Smooth muscle cell (in vitro differentiated cells): ENCODE results near the gene IL36B. TPM values are rescaled to one million over a fixed set of nuclear protein-coding genes. Genes with fewer than 3 reads are reported as not detected.

ENCODE experiments used
- DNase-seq: peaks from one replicate; lab custom pipeline; 2025; ENCODE audit not compliant: unreplicated experiment; lab: John Stamatoyannopoulos, UW
- H2AFZ ChIP-seq: fragments of 200-600 bp; sonication (generic); 2 replicates; pipeline ENCODE4 v1.6.0; 2016; ENCODE audit warnings: antibody characterized with exemption, low read depth, mild to moderate bottlenecking
- H3F3A ChIP-seq: fragments of 200-600 bp; sonication (generic); 2 replicates; pipeline ENCODE4 v1.6.0; 2017; ENCODE audit warnings: antibody characterized with exemption, low read depth
- H3K27ac ChIP-seq: fragments of 200-600 bp; sonication (generic); 2 replicates; pipeline ENCODE4 v1.5.1; 2016; ENCODE audit warnings: low read depth, mild to moderate bottlenecking
- H3K27me3 ChIP-seq: fragments of 200-600 bp; sonication (generic); 2 replicates; pipeline ENCODE4 v1.6.1; 2016; ENCODE audit warnings: low read depth, mild to moderate bottlenecking
- H3K36me3 ChIP-seq: fragments of 200-600 bp; sonication (generic); 2 replicates; pipeline ENCODE4 v1.5.1; 2016; ENCODE audit warnings: low read depth
- H3K4me1 ChIP-seq: fragments of 200-600 bp; sonication (generic); 2 replicates; pipeline ENCODE4 v1.5.1; 2016; ENCODE audit warnings: low read depth
- H3K4me2 ChIP-seq: fragments of 200-600 bp; sonication (generic); 2 replicates; pipeline ENCODE4 v1.6.0; 2016; ENCODE audit warnings: mild to moderate bottlenecking
- H3K4me3 ChIP-seq: fragments of 200-600 bp; sonication (generic); 2 replicates; pipeline ENCODE4 v1.5.1; 2016; ENCODE audit warnings: mild to moderate bottlenecking
- H3K79me2 ChIP-seq: fragments of 200-600 bp; sonication (generic); 2 replicates; pipeline ENCODE4 v1.6.0; 2016; ENCODE audit warnings: low read depth, mild to moderate bottlenecking
- H3K9ac ChIP-seq: fragments of 200-600 bp; sonication (generic); 2 replicates; pipeline ENCODE4 v1.6.0; 2016; ENCODE audit warnings: low read depth
- H3K9me3 ChIP-seq: fragments of 200-600 bp; sonication (generic); replicated peaks from 2 replicates; pipeline ENCODE4 v1.5.1; 2016; ENCODE audit warnings: low read depth
- H4K20me1 ChIP-seq: fragments of 200-600 bp; sonication (generic); 2 replicates; pipeline ENCODE4 v1.6.0; 2016; ENCODE audit warnings: low read depth
- WGBS: methylation state at CpG from one replicate; pipeline ENCODE4 v1.1.7; 2016; ENCODE audit warnings: low lambda C conversion rate; 5-methylcytosine and 5-hydroxymethylcytosine counted together
- polyA plus RNA-seq: library from polyadenylated mRNA; unstranded; fragments of >200 nt; fragmentation: Nextera tagmentation; extraction: Ambion mirVana; gene quantifications from 2 replicates; pipeline ENCODE4 v1.2.1, GENCODE V29; 2016
- total RNA-seq: library from RNA; depleted of rRNA; stranded (reverse); fragments of >200 nt; gene quantifications from 2 replicates; pipeline ENCODE4 v1.2.3, GENCODE V29; 2014
- TF ChIP-seq, protein P1 (sequence below): fragments of 200-600 bp; sonication (generic); IDR thresholded peaks from 2 replicates; pipeline ENCODE4 v1.5.1; 2017; ENCODE audit warnings: borderline replicate concordance, mild to moderate bottlenecking, antibody characterized with exemption; ENCODE audit not compliant: insufficient read depth, poor library complexity, severe bottlenecking

IL36B gene
- total and polyA plus RNA-seq, 2 experiments from 2014 or later: not detected

DNA sequence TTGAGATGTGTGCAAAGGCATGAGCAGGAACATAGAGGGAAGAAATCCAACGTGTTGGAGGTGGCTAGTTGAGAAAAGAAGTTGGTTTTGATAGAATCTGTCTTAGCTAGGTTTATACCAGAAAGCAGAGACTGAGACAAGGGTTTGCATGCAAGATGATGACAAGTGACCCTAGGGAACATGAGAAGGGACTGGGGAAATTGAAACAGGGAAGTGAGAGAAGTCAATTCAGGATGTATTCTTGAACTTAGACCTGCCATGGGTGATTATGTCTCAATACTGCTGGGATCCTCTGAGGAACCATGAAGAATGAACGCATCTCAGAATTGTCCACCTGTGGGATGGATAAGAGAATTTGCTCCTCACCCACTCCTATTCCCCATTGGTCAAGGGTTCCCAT is 26.9 kb downstream of the IL36B start:
- H3K36me3 ChIP-seq: no peaks in the 10 kb centered on the region
- H3K4me1 ChIP-seq: no peaks in the 10 kb centered on the region
- no peaks in the 10 kb centered on the region for H3K79me2 ChIP-seq
- no peak overlapping the region for H3K9ac ChIP-seq
- no peak overlapping the region for H3K4me2 ChIP-seq
- no peaks in the 10 kb centered on the region for H4K20me1 ChIP-seq
- peaks cover 89% of the 10 kb centered on the region for H3K27me3 ChIP-seq
- TF ChIP-seq, protein P1, sequence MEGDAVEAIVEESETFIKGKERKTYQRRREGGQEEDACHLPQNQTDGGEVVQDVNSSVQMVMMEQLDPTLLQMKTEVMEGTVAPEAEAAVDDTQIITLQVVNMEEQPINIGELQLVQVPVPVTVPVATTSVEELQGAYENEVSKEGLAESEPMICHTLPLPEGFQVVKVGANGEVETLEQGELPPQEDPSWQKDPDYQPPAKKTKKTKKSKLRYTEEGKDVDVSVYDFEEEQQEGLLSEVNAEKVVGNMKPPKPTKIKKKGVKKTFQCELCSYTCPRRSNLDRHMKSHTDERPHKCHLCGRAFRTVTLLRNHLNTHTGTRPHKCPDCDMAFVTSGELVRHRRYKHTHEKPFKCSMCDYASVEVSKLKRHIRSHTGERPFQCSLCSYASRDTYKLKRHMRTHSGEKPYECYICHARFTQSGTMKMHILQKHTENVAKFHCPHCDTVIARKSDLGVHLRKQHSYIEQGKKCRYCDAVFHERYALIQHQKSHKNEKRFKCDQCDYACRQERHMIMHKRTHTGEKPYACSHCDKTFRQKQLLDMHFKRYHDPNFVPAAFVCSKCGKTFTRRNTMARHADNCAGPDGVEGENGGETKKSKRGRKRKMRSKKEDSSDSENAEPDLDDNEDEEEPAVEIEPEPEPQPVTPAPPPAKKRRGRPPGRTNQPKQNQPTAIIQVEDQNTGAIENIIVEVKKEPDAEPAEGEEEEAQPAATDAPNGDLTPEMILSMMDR: no peak
- H3K9me3 ChIP-seq: no peaks in the 10 kb centered on the region
- no peaks in the 10 kb centered on the region for H3F3A ChIP-seq
- no peak overlapping the region for H3K4me3 ChIP-seq
- 59% methylated on average over 2 of the region's 2 CpGs for WGBS
- no peak overlapping the region for H2AFZ ChIP-seq
- DNase-seq: no peak
- no peak overlapping the region for H3K27ac ChIP-seq

DNA sequence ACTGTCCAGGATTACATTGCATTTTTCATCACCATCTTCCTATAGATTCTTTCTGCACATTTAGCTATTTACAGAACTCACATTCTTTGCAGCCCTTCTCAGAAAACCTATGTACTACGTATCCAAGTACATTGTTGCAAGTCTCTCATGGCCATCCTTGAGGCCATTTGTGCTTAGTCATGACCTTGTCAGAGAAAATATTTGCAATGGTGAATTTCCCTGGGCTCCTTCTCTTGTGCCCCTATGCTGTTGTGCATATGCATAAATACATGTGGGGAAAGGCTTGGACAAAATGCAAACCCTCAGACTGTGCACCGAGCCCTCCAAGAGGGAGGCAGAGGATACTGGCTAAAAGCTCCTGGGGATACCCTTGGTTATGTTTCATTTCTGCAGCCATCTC is 27.9 kb downstream of the IL36B start:
- no peak overlapping the region for H2AFZ ChIP-seq
- H3F3A ChIP-seq: no peaks in the 10 kb centered on the region
- H3K27ac ChIP-seq: no peak overlapping the region
- 90% methylated on average over 2 of the region's 2 CpGs for WGBS
- TF ChIP-seq, protein P1: no peak
- H3K9me3 ChIP-seq: no peaks in the 10 kb centered on the region
- peaks cover 81% of the 10 kb centered on the region for H3K27me3 ChIP-seq
- H3K4me1 ChIP-seq: no peaks in the 10 kb centered on the region
- H3K79me2 ChIP-seq: no peaks in the 10 kb centered on the region
- no peaks in the 10 kb centered on the region for H3K36me3 ChIP-seq
- no peaks in the 10 kb centered on the region for H4K20me1 ChIP-seq
- no peak overlapping the region for H3K4me3 ChIP-seq
- DNase-seq: no peak
- H3K4me2 ChIP-seq: no peak overlapping the region
- H3K9ac ChIP-seq: no peak overlapping the region

DNA sequence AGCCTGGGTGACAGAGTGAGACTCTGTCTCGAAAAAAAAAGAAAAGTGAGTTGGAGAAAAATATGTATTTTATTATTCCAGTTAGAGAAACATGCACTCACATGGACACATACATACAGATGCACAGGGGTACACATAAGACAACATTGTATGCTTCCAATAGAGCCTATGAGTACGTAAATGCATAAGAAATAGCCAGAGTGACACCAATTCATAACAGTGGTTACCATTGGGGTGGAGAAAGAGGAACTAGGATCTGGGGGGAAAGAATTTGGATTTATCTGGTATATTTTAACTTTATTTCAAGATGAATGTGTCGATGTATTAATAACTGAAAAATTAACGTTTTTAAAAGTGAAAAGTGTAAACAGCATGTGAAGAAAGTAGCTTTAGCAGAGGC is 31.4 kb downstream of the IL36B start:
- Histone ChIP-seq H3K4me2 (no peak overlapping the region), H2AFZ (no peak overlapping the region), H3K27ac (no peak overlapping the region), H3K4me3 (no peak overlapping the region), H3K79me2 (no peaks in the 10 kb centered on the region), H3K9me3 (no peaks in the 10 kb centered on the region), H3K9ac (no peak overlapping the region), H3K4me1 (no peaks in the 10 kb centered on the region), H3K36me3 (no peaks in the 10 kb centered on the region), H3K27me3 (peaks cover 53% of the 10 kb centered on the region), H3F3A (no peaks in the 10 kb centered on the region), H4K20me1 (no peaks in the 10 kb centered on the region)
- TF ChIP-seq, protein P1: no peak
- WGBS: 56% methylated on average over 4 of the region's 4 CpGs
- no peak for DNase-seq

DNA sequence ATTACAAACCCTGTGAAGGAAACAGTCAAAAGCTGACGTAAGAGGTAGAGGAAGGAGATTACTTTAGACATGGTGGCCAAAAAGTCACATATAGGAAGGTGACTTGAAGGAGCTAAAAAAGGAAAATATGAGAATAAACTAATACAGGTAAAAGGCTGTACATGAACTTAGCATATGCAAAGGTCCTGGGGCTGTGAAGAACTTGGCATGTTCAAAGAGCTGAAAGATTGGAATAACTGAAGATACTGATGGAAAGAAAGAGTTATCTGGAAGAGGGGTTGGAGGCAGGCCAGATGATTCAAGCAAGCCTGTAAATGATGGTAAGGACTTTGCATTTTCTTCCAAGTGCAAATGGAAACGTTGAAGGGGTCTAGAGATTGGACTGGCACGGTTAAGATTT is 34.2 kb downstream of the IL36B start:
- no peaks in the 10 kb centered on the region for H3K36me3 ChIP-seq
- no peaks in the 10 kb centered on the region for H3K79me2 ChIP-seq
- H2AFZ ChIP-seq: no peak overlapping the region
- no peaks in the 10 kb centered on the region for H4K20me1 ChIP-seq
- no peaks in the 10 kb centered on the region for H3K9me3 ChIP-seq
- 73% methylated on average over 3 of the region's 3 CpGs for WGBS
- no peak for DNase-seq
- TF ChIP-seq, protein P1: no peak
- no peak overlapping the region for H3K27ac ChIP-seq
- H3F3A ChIP-seq: no peaks in the 10 kb centered on the region
- H3K4me3 ChIP-seq: no peak overlapping the region
- no peak overlapping the region for H3K9ac ChIP-seq
- H3K4me1 ChIP-seq: no peaks in the 10 kb centered on the region
- peaks cover 26% of the 10 kb centered on the region for H3K27me3 ChIP-seq
- H3K4me2 ChIP-seq: no peak overlapping the region
